SIG-M5 treated with dmso at 0.1 percent for 504 hours (cell line): Measurements from ENCODE around the gene NSDHL.
A peak's percentile ranks its signal among the peaks of the same experiment; 100 is the strongest.

Source experiments
- DNase-seq: peaks from one replicate; lab custom pipeline; 2025; ENCODE audit not compliant: unreplicated experiment; lab: John Stamatoyannopoulos, UW

NSDHL gene

DNA sequence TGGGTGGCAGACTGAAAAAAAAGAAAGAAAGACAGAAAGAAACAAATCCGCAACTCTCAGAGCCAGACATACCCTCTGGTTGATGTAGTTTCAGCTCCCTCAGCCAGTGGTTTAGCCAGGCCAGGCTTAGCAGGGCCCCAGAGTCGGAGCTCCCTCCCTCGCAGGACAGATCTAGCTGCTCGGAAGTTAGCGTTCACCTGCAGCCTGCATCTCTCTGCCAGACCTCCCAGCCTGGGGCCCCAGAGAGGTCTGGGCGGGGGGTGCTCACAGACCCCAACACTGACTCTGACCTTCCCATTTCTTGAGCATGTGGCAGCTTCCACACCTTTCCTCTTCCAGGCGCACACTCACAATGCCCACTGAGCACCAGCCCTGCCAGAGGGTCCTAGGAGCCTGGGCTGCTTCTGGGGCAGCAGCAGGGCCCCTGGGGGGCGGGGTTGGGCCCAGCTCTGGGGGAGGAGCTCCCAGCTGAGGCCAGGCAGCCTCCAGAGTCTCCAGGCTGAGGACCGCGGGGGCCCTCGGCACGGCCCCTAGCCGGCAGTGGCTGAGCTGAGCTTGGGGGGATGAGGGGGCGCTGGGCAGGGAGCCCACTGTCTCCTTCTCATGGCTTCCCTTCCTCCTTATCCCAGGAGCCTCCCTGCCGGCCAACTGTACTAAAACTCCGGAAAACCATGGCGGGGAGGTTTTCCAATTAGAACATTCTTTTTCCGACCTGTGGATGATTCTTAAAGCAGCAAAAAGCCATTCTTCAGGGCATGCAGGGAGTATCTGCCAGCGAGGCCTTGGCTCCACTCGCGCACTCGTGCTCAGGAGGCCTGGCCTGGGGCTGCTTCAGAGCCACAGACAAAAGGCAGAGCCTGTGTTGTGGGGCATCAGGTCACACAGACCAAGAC lies 62.4 kb downstream of the NSDHL start:
- DNase-seq: no peak

DNA sequence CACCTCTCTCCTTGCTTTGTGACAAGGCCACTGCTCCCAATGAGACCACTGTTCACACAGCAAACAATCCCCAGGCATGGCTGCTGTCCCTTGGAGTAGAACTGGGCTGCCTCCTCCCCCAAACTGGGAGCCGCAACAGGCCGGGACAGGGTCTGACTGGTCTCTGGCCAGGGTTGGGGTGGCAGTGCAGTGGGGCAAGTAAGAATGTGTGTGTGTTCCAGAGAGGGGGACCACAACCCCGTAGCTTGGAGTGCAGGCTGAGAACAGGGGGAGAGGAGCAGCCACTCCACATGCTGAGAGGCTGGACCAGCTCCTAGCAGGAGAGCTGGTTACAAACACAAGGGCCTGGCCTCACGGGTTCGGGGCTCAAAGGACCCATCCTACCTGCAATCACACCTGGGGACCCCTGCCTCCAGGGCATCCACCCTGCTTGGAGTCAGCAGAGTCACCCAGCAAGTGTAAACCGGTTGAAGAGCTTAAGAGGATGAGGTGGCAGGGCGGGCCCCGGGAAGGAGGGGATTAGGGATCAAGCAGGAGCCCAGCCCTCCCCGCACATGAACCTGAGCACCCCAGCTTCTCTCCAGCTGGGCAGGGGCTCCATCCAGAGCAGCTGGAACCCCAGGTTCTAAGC lies 63.2 kb downstream of the NSDHL start:
- no peak for DNase-seq

DNA sequence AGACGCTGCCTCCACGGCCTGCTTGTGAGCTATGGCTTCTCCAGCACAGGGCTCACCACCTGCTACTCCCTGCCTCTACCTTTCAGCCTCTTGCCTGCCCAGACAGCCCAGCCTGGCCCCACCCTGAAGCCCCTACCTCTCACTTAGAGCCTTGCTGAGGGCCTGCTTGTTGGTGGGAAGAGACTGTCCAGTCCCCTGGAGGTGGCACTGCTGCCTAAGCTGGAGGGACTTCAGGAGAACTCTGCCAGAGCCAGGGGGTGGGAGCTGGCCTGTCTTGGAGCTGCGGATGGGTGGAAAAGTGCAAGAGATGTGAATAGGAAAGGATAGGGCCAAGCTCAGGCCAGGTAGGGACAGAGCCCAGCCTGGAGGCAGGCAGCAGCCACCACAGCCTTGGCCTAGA lies 64.3 kb downstream of the NSDHL start:
- no peak for DNase-seq

DNA sequence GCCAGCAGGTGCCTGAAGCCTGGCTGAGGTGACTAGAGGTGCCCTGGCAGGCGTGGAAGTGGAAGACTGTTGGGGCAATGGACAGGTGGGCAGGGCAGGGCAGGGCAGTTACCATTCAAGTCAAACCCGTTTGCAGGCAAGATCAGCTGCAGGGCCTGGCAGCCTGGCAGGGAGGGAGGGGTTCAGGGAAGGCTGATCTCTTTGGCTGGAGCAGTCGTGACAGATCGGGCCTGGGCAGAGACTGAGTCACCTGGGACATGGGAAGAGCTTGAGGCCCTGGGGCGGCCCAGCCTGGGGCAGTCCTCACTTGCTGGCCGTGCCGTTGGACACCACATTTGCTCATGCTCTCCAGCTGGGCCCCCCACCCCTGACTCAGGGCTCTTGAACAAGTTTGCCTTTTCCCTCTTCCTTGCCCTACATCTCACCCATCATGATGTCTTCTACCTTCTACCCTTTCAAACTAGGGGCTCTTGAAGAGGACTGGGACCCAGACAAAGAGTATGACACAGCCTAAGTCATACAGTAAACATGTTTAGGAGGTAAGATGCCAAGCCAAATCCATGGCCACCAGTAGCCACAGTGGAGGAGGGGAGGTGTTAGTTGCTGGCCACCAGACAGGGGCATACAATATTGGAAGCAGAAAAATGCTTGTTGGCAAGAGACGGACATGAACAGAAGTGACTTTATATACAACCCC lies 65.0 kb downstream of the NSDHL start:
- DNase-seq: peak; percentile 48

DNA sequence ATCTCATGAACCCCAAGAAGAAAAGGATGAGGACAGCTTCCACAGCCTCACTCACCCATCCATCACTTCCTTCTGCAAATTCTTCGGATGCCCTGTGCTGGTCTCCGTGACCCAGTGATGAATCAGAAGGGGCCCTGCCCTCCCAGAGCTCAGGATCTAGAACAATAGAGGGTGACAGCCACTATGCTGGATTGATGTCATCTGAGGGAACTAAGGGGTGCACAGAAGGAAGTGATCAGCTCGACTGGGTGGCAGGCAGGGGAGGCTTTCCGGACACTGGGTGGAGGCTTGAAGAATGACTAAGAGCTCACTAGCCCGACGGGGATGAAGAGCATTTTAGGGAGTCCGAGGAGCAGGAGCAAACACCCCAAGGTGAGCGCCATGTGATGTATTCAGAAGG lies 65.6 kb downstream of the NSDHL start:
- DNase-seq: peak; percentile 48

DNA sequence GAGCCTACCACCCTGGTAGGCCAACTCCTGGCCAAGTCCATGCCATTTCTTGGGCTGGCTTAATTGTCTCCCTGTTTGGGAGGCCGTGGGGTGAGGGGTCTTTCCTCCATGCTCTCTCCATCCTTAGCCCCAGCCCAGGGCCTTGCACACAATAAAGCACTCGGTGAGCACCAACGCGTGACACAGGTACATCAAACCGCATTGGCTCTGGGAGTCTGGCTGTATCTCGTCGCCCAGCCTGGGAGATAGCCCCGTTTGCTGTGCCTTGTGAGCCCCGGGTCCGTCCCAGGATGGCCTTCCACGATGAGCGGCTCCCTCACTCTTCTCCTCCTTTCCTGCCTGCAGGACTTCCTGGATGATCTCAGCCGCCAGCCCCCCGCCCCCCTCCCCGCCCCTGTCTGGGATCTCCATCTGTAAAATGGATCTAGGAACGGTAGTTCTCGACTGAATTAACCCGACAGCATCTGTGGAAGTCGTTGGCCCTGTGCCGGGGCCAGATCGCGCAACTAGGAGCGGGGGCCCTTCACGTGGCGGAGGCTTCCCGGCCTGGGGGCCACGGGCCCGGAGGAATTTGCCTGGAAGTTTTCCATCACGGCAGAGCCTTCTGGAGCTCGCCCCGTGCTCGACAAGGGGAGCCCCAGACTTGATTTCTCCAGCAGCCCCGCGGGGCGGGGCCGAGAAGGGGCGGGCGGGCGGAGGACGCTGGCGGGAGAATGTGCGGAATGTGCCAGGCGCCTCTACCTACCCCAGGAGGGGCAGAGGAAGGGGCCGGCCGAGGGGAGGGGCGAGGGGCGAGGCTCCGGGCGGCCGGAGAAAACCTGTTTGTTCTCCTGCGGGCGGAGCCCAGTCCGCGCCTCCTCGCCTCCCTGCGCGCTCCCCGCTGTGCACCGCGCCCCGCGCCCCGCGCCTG lies 66.6 kb downstream of the NSDHL start, which contains the start of gene ZNF185:
Gene ZNF185 (plus strand): TSS at position 846 of the 910 bp plus-strand sequence. CDS start 16,423 bp downstream, outside the sequence.
- DNase-seq: no peak

DNA sequence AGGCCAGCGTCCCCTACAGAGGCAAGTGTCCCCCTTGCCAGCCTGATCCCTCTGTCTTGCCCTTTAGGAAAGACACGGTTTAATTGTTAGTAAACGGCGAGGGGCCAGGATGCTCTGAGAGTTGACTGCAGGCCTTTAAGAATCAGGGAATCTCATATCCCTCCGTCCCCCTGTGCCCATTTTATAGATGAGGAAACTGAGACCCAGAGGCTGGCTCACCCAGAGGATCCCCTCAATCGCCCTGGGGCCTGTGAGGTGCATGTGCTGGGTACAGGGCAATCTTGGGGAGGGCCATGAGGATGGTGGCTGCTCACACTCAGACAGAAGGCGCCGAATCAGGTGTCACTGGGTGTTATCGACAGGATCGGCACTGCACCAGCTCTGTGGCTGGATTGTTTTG lies 67.6 kb downstream of the NSDHL start:
- no peak for DNase-seq

DNA sequence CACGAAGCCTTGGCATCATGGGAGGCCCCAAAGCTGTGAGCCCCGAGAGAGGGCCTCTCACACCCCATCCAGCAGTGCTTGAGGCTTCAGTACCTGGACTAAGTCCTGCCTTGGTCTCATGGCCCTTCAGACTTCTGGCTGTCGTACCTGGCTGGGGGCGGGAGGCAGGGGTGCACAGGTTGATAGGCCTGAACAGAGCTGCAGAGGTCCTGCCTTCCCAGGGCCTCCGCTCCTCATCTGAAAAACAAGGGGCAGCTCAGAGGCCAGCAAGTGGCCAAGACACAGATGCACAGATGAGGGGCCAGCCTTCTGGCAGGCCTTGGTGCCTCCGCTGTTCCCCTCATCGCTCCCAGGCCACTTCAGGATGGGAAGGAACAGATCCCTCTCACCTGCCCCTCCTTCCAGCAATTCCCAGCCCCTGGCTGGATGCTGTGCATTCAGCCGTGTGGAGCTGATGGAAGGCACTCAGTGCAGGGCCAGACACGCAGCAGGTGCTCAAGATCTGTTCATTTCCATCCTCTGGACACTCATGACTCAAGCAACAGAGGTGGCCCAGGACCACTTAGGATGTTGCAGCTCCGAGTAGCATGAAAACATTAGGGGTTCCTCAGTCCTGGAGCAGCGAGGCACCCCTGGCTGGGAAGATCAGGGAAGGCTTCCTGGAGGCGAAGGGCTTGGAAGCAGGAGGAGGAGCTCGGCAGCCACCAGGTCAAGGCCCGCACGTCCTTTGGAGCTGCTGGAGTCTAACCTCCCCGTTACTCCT lies 68.4 kb downstream of the NSDHL start:
- DNase-seq: no peak

DNA sequence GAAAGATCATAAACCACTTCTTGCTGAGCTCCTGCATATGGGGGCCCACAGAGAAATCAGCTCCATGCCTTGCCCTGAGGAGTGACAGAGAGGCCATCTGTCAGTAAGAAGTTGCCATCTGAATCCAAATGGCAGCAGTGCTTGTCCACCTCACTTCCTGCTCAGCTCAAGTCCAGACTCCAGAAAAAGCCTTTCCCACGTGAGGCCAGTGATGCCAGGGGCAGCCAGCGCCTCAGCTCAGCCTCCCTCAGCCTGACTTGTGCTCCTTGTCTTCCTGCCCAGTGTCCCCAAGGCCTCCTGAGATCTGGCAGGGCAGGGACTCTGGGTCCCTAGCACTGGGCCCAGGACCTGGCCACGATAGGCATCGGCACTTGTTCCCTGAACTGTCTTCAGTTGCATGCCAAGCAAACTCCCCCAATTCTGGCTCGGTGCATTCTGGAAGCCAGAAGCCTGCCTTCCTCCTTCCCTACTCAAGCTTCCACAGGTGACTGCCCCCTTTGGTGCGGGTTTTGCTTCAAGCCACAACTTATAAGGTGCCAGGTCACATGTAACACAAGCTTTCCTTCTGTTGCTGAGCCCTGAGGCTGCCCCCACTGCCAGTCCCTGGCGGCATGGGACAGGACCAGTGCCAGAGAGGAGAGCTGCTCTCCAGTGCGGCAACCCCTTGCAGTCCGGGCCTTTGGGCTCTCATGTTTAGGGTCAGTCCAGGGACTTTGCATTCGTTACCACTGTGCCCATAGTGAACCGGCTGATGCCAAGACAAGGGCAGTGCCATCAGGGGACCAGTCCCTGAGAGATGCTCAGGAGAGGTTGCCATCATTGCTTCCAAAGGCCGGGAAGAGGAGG lies 69.2 kb downstream of the NSDHL start:
- no peak for DNase-seq

DNA sequence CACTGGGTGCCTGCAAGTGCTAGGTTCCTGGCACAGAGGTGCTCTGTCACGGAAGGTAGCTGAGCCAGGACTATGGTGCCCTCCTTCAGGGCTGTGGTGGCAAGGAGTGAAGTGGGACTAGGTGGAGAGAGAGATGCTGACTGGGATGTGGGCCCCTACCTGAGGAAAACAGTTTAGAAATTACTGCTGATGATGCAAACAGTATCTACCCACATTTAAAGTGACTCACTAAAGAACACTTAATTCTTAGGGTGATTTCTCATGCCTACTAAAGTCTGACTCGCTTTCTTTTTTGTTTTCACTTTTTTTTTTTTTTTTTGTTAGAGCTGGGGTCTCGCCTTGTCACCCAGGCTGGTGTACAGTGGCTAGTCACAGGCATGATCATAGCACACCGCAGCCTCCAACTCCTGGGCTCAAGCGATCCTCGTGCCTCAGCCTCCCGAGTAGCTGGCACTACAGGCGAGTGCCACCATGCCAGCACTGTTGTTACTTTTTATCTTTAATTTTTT lies 70.1 kb downstream of the NSDHL start:
- DNase-seq: no peak

DNA sequence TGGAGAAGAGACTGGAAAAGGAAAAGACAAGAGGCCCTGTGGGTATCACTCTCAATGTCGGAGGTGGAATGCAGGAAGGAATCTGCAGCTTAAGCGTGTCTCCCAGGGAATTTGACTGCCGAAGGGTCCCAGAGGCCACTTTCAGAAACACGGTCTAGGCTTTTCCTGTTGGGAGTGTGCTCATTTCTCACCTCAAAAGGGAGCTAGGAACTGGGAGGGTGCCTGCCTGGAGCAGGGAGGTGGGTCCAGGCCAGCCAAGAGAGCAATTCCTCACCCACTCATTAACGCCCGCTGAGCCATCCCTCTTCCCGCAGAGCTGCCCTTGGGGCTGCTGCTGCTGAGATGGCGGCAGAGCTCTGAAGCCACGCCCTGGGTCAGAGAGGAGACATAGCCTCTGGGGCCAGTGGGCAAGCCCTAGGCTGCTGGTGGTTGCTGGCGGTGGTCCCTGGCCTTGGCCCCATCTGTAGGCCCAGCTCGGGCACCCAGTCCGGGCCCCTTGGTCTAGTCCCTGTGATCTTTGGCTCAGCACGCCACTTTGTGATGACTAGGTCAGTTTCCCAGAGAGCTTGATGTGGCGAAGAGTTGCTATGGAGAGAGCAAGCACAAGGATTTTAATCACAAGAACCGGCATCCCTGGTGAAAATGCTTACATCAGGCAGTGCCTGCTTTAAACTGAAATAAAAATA lies 71.1 kb downstream of the NSDHL start:
- DNase-seq: no peak

DNA sequence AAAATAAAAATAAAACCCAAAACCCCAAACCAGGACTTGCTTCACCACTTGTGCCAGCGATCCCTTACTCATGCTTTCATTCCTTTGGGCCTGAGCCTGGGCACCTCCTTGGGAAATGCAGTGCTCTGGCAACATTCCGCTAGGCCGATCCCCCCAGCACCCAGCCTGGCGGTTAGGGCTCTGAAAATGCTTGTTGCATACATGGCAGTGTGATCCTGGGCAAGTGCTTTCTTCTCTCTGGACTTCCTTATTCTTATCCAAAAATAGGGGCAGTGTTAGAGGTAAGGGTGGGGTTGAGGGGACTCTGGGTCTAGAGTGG lies 71.6 kb downstream of the NSDHL start:
- DNase-seq: no peak

DNA sequence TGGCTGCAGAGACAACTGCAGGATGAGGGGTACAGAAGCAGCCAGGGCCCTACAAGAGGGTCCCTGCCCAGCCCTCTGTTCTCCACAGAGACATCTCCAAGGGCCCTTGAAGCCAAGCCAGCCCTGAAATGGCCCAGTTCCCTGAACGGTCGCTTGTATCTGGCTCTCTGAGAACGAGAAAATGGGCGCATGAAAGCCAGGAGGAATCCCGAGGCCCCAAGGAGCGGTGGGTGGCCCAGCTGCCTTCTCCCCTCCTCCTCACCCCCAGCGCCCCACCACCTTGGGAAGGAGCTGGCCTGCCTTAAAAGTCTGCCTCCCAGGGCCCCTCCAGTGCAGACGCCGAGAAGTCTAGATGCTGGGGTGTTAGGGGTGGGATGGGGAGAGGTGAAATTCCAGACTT lies 72.7 kb downstream of the NSDHL start:
- DNase-seq: no peak

DNA sequence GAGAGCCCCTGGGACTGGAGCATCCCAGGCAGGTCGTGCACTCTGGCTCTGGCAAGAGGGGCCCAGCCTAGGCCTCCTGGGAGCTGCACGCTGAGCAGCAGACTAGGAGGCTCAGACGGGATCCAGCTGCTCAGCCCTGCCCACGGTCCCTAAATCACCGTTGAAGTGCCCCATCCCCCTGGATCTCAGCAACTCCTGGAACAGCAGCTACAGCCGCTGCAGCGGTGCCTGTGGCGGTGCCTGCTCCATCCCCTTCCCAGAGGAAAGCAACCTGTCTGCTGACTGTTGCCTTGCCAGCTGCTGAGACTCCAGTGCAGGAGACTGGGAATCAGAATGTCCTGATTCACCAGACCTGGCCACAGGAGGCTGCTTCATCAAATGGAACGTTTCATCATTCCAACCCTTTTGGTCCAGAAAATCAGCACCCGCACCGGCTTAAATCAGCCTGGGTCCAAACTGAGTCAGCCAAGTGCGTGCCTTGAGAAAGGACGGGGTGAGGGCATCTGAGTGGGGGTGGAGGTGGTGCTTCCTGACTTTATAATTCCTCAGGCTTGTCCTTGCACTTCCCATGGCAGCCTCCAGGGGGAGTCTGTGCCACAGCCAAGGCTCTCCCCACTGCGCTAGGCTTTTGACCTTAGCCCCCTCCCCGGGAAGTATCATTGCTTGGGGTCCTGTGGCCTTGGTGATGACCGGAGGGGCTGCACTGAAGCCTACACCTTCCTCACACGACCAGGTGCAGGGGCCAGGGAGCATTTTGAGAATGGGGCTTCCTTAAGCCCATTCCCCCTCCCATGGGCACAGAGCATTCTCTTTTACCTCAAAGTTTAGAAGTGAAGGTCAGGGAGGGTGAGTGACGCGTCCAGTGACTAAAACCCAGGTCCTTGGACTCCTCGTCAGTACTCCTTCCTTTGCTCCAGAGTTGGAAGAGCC lies 73.6 kb downstream of the NSDHL start:
- peak; percentile 19 for DNase-seq

DNA sequence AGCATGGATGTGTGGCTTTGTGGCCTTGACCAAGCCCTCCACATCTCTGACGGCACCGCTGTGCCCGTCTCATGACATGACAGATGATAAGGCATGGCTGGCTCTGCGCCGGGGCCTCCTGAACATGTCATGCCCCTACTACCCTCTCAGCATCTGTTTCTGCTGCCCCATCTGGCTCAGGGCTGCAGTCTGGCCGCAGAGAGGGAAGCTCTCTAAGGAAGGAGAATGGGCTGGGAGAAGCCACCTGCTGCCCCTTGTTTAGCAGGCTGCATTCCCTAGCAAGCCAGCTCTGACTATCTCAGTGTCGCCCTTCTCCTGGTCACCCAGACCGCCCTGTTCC lies 74.2 kb downstream of the NSDHL start:
- no peak for DNase-seq

DNA sequence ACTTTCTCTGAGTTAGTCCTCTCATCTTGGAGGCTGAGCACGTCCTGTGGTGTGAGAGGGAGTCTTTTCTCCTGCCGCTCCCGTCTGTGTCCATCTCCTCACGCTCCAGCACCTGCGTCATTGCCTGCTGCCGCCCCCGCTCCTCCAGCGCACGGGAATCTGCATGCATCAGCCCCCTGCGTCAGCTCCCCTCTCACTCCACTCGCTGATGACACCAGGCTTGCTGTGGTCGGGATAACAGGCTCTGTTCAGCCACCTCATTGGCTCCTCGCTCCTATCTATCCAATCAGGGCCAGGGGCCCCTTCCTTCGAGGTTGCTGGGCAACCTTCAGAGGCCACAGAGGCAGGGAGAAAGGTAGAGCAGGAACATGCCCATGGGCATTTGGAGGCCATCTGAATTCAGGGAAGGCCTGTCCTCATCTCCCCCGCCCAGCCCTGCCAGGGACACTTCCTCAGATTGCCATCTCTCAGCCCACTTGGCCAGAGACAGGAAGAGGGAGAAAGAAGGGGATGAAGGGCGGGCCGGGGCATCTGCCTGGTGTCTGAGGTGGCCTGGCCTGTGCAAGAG lies 76.3 kb downstream of the NSDHL start:
- DNase-seq: no peak

DNA sequence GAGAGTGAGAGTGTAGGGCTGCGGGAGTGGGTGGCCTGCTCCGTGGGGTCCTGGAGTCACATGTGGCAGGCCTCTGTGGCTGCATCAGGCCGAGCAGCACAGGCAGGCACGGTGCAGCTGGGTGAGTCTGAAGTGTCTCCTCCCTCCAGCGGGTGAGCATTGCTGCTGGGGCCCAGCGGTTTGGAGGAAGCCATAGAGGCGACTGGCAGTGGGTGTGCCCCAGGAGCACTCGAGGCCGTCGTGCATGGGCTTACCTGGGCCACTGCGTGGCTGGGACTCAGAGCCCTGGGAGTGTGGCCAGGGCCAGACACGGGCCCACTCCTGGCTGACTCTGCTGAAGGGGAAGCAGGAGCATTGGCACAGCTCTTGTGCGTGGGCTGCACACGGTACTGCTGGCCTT lies 77.6 kb downstream of the NSDHL start:
- DNase-seq: no peak
